Activated CD8-positive, alpha-beta memory T cell treated with anti-CD3 and anti-CD28 coated beads for 36 hours (primary cell): ENCODE results near the gene PHF21A. TPM values are rescaled to one million over a fixed set of nuclear protein-coding genes. Genes with fewer than 3 reads are reported as not detected.
"Not testable (repeated sequence)": the region's sequence is repeated elsewhere in the genome, so short reads cannot be mapped to it uniquely, and the experiment has no call there.

Experiments
- CTCF ChIA-PET: fragments of 350-600 bp; sonication (Branson Sonifier 250); formaldehyde crosslinking; loops from one replicate; lab custom pipeline; 2021; ENCODE audit warnings: antibody characterized with exemption; lab: Charles Lee
- POLR2A ChIA-PET: fragments of 350-600 bp; sonication (Branson Sonifier 250); formaldehyde crosslinking; loops from one replicate; lab custom pipeline; 2021; ENCODE audit warnings: antibody characterized with exemption; lab: Charles Lee
- total RNA-seq, 2 experiments: library from RNA; stranded (reverse); gene quantifications; one replicate each; pipeline ENCODE4 v1.2.3, GENCODE V29; 2021

The PHF21A gene
- total RNA-seq, 2 experiments from 2014 or later, result 28.2 to 30.6 TPM

DNA sequence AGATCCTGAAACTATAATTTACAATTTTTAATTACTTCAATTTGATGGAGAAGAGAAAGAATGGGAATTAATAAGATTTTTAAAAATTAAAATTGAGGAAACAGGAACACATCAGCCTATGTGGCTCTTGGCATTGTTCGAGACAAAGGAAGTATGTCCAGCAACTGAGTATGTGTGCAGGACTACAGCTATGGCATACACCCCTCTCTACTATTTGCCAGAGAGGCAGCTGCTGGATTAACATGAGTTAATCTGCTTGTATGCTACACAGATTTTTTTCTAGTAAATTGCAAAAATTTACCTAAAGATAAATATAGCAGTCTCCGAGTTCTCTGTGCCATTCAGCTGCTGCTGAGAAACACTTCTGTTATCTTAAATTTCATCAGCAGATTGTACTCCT, 70.6 kb downstream of the PHF21A start:
- POLR2A ChIA-PET, result no interaction called here
- CTCF ChIA-PET, result no interaction called here

GRCh38 chr11:46050003-46050461, 71.2 kb downstream of the PHF21A start:
- ChIA-PET POLR2A (no interaction called here), CTCF (no interaction called here)

- POLR2A ChIA-PET, result no interaction called here
- CTCF ChIA-PET, result no interaction called here
Measured at GRCh38 chr11:46049325-46049897, 71.8 kb downstream of the PHF21A start.

- ChIA-PET POLR2A (no interaction called here), CTCF (no interaction called here)
Measured at GRCh38 chr11:46048198-46048597, 73.1 kb downstream of the PHF21A start.

DNA sequence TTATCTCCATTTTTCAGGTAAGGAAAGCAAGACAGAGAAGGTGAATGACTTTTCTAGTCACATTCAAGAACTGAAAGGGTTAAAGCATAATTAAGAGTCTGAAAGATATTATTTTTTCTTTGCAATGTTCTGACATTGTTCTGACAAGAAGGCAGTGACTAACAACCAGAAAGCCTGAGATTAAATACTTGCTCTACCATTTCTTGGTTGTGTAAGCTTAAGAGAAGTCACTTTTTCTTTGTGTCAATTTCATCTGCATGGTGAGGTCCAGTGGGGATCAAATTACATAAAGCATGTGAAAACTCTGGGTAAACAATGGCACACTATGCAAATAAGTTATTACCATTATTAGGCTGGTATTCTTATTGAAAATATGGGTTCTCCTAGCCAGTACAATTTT, 73.7 kb downstream of the PHF21A start:
- CTCF ChIA-PET, result no interaction called here
- POLR2A ChIA-PET, result no interaction called here

GRCh38 chr11:46045811-46046210, 75.4 kb downstream of the PHF21A start:
- CTCF ChIA-PET, result no interaction called here
- POLR2A ChIA-PET, result no interaction called here

DNA sequence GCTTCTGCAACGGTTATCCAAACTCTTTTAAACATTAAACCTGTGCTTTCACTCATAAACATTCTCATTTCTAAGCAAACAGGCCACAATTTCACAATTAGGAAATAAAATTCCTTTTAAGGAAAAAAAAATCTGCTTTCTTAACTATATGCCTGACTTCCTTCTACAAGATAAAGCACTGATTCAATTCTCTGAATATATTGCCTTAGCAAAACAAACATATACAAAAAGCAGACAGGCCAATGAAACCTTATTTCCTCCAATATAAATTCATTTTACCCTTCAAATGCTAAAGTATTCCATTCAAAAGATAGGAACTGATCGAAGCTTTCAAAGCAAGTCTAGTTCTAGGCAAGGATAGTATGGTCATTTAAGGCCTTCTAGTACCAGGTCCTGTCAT, 76.7 kb downstream of the PHF21A start:
- ChIA-PET POLR2A (no interaction called here), CTCF (no interaction called here)

DNA sequence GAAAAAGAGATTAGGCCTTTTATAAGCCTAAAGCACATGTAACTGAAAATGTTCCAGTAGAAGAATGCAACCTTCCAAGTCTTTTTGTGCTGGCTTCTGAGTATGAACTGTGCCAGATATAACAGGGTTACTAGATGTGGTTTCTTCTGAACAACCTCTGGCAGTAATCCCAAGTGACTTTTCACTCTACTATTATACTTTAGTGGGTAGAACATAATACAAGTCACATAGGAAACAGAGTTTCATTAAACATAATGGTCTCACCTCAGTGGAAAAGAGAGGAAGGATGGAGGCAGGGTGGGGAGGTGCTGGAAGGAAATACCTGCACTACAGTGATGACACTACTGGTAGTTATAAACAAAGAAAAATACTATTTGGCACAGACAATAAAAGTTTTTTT, 81.3 kb downstream of the PHF21A start:
- CTCF ChIA-PET, result no interaction called here
- POLR2A ChIA-PET, result no interaction called here

- ChIA-PET POLR2A (no interaction called here), CTCF (interaction anchor here (0.6 kb wide), 1 partner anchor 37 kb away, joined by 3 read pairs; no protein-coding TSS in a partner anchor)
Measured at GRCh38 chr11:46038529-46038928, 82.7 kb downstream of the PHF21A start.

GRCh38 chr11:46036969-46037368, 84.3 kb downstream of the PHF21A start:
- ChIA-PET CTCF (interaction anchor here (0.7 kb wide), 1 partner anchor 92 kb away, joined by 5 read pairs; no protein-coding TSS in a partner anchor), POLR2A (no interaction called here)

- ChIA-PET POLR2A (no interaction called here), CTCF (no interaction called here)
Measured at GRCh38 chr11:46036009-46036408, 85.2 kb downstream of the PHF21A start.

DNA sequence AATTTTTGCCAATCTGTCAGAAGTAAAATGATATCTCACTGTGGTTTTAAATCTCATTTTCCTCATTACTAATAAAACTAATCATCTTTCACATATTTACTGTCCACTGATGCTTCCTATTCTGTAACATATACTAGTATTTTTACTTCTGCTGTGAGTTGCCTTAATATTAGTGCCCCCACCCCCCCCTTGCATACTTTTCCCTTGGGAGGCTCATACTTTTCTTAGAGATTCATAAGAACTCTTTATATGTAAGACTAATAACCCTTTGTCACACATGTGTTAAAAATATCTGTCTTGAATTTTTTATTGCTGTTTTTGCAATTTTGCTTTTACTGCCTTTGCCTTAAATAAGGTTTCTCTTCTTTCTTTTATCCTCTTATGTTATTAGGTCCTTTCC, 87.2 kb downstream of the PHF21A start:
- POLR2A ChIA-PET, result no interaction called here
- CTCF ChIA-PET, result no interaction called here

DNA sequence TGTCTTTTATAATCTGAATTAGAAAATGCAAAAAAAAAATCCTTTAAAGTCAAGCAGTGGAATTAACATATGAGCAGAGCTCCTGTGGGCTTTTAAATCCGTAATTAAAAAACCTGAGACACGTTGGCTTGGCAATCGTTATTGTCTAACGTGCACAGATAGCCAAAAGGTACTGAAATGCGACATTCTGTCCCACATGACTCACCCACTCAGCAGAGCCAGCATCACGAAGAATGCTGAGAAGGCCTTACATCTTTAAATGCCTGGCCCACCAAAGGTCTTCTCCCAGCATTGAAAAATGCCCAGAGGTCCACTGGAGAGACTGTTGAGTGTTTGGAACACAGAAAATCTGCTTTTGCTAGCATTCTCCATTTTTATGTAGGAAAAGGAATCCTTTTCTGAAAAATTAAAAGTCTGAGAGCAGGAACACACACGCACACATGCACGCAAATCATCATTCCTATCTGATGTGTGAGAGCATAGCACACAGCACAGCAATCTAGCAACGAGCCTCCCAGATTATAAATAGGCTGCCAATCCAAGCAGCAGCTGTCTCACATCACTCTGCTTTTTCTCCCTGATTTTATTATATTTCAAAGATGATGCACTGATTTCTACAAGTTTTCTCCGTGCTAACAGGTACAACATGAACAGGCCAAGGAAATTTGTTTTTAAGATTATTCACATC, 94.5 kb downstream of the PHF21A start:
- POLR2A ChIA-PET, result no interaction called here
- CTCF ChIA-PET, result no interaction called here

DNA sequence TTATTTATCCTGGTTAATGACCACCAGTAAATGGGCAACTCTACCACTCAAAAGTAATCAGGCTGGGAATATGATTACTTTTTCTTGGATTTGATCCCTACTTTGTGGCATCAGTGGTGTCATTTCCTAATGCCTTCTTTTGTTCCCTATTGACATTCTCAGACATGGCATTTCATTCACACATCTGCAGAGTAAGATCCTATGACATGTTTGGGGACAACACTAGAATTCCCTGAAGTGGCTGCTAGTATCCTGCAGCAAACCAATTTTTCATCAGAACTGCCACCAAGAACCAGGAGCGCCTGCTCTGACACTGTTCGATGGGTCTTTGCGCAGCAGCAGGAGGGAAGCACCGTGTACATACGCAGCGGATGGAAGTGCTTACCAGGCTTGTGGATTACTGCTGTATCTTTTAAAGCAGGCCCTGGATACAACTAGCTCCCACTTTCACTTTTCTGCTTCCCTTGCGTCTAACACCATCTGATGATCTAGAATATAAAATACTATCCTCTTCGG, 101.1 kb downstream of the PHF21A start:
- POLR2A ChIA-PET, result no interaction called here
- CTCF ChIA-PET, result no interaction called here

DNA sequence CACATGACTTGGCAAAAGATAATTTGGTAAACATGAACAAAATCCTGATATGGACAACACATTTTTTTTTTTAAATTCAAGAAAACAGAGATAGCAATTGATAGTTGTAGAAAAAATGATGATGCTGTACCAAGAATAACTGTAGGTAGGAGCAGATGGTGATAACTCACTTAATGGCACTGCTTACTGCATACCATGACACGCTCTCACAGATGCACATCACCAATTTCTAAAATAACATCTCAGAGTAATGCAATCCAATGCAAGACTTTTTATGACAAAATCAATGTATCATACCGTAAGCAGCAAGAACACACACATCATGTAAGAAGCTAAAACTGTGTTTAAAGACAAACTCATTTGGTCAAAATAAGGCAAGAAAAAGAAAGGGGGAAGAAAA, 102.6 kb downstream of the PHF21A start:
- ChIA-PET CTCF (no interaction called here), POLR2A (no interaction called here)

DNA sequence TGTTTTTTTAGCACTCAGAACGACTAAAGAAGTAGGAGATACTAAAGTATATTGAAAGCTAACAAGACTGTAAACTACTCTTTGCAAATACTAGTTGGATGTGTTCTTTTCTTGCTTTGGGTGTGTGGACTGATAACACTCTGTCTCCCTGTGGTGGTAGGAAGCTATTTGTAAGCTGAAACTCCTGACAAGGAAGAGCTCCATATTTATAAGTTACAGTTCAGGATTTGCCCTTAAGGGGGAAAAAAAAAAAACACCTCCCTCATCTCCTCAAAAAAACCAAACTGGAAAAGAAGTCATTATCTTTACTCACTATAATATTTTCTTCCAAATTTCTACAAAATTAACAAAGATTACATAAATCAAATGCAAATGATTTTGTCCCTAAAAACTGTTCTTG, 103.9 kb downstream of the PHF21A start:
- ChIA-PET POLR2A (no interaction called here), CTCF (interaction anchor here (0.5 kb wide), 1 partner anchor 50 kb away, joined by 3 read pairs; no protein-coding TSS in a partner anchor)

- ChIA-PET CTCF (no interaction called here), POLR2A (no interaction called here)
Measured at GRCh38 chr11:46015941-46016340, 105.3 kb downstream of the PHF21A start.

GRCh38 chr11:46014168-46014567, 107.1 kb downstream of the PHF21A start:
- POLR2A ChIA-PET, CTCF ChIA-PET: not testable (repeated sequence)

DNA sequence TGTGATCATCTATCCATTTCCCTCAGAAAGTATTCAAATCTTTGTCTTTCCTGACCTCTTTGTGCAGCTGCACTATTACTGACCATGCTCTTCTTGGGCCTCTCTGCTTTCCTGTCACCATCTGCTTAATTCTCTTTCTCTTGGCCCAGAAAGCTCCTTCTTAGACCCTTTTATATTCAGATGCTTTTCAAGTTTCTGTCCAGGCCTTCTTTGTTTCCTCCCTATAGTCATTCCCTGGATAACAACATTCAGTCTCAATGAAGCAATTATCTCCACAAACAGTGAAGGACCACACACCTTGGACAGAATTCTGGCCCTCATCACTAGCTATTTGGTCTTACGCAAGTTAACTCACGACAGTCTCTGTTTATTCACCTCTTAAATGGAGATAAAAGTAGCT, 109.1 kb downstream of the PHF21A start:
- ChIA-PET POLR2A (no interaction called here), CTCF (interaction anchor here (1.1 kb wide), 1 partner anchor 46 kb away, joined by 5 read pairs; no protein-coding TSS in a partner anchor)

DNA sequence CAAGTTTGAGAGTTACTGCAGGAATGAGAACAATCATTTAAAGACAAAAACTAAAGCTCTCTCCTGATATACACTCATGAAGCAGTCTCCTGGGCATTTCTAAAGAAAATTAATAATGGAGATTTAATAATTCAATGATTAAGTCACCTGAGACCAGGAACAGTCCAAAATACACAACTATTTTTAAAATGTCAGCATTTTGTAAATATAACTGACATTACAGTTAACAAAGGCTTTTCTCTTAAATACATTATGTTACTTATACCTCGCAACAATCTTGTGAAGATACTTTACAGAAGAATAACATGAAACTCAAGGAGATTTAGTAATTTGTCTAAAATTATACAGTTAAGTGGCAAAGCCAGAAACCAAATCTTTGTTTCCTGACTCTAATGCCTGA, 111.2 kb downstream of the PHF21A start:
- CTCF ChIA-PET, result no interaction called here
- POLR2A ChIA-PET, result no interaction called here

- CTCF ChIA-PET, result no interaction called here
- POLR2A ChIA-PET, result no interaction called here
Measured at GRCh38 chr11:46009647-46010046, 111.6 kb downstream of the PHF21A start.
